Measurements from ENCODE around the gene GJB2.

Gene GJB2

DNA sequence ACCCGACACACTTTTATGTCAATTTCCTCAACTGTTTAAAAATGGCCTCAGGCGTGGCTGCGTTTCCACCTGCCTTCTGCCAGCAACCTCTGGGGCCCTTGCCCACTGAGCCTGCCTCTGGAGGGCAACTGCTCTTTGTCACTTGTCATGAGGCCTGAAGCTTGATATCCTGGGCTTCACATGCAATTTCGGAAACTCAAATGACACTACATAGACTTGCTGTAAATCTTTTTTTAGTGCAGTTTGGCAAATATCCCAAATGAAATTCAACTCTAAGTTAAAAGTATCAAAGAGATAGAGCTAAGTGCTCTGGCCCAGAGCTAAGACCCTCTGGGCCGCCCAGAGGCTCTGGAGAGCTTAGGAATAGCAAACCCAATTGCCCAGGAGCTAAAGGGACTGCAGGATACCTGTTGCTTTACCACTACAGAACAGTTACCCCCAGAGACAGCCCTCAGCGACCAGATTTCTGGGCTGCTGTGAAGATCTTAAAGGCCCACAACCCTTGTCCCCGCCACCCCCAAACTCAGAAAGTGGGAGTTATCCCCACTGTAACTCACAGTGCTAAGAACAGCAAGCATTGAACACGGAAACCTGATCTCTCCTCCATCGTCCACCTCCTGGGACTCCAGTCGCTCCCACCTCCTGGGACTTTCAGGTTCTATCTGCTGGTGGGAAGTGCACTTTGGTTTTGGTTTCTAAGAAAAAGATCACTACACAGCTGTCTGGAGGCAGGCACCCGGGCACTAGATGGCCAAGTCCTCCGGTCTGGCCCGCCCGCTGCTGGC, 51.3 kb downstream of the GJB2 start:
- no peak for DNase-seq (ENCODE audit: low spot score)

DNA sequence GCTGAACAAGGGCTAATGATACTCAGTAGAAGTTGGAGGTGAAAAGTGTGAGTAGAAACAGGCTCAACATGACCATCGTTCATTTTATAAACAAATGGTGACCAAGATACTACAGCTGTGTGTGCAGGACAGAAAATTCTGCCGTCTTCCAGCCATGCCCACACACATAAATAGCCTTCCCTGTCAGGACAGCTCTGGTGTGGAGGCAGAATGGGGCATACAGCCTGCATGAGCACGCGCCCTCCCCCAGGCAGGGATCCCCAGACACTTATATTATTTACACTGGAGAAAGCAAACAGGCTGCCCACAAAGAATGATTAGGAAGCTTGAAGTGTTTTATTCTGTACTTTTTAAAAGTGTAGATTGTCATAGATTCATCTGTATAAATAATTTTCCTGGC, 52.3 kb downstream of the GJB2 start:
- no peak for DNase-seq (ENCODE audit: low spot score)

DNA sequence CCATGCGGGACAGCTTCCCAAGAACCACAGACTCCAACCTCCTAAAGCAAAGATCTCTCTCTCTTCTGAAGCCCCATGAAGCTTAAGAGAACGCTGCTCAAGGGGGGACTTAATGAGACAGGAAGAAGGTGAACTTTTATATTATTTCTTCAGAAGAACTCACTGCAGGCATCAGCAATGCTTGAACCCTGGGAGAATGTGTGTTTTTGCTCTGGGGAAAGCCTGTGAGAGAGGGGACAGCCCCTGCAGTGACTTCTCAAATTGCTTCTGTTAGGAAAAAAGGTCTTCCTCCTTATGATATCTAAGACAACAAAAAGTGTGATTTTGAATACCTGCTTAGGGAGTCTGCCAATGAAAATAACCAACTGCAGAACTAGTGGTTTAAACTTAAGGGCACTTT, 54.9 kb downstream of the GJB2 start:
- DNase-seq (ENCODE audit: low spot score), result no peak
